Activated CD8-positive, alpha-beta T cell treated with anti-CD3 and anti-CD28 coated beads, Interleukin-2, amount 10 ng/mL, durations not matched to agents 7 days and 5 days (primary cell): ENCODE measurements around the gene HCK. TPM values are rescaled to one million over a fixed set of nuclear protein-coding genes. Genes with fewer than 3 reads are reported as not detected.
A peak's percentile ranks its signal among the peaks of the same experiment; 100 is the strongest.
"Not testable (repeated sequence)": the region's sequence is repeated elsewhere in the genome, so short reads cannot be mapped to it uniquely, and the experiment has no call there.

ENCODE experiments used
- ATAC-seq: fragments of 150-1000 bp; cut with Tn5 transposase; one replicate; pipeline ENCODE4 v1.10.0; 2021; ENCODE audit warnings: moderate library complexity
- CTCF ChIA-PET: fragments of 350-600 bp; sonication (Branson Sonifier 250); formaldehyde crosslinking; loops from one replicate; lab custom pipeline; 2021; ENCODE audit warnings: antibody characterized with exemption; lab: Charles Lee
- POLR2A ChIA-PET: fragments of 350-600 bp; sonication (Branson Sonifier 250); formaldehyde crosslinking; loops from one replicate; lab custom pipeline; 2021; ENCODE audit warnings: antibody characterized with exemption; lab: Charles Lee
- DNase-seq: peaks from one replicate; pipeline ENCODE4 v3.0.0-alpha.2; 2020
- H3K27ac Mint-ChIP-seq: one replicate; pipeline ENCODE4 v1.8.0; 2021; ENCODE audit warnings: mild to moderate bottlenecking, mixed read lengths
- H3K27me3 Mint-ChIP-seq: one replicate; pipeline ENCODE4 v1.8.0; 2021; ENCODE audit warnings: low read depth, mixed read lengths
- H3K36me3 Mint-ChIP-seq: one replicate; pipeline ENCODE4 v1.8.0; 2021; ENCODE audit warnings: low read depth, mixed read lengths
- H3K4me1 Mint-ChIP-seq: one replicate; pipeline ENCODE4 v1.8.0; 2021; ENCODE audit warnings: low read depth, mixed read lengths
- H3K4me3 Mint-ChIP-seq: one replicate; pipeline ENCODE4 v1.8.0; 2021; ENCODE audit warnings: mild to moderate bottlenecking, mixed read lengths
- H3K9me3 Mint-ChIP-seq: one replicate; pipeline ENCODE4 v1.8.0; 2022; ENCODE audit warnings: mixed read lengths; ENCODE audit not compliant: insufficient read depth
- total RNA-seq, 2 experiments: library from RNA; stranded (reverse); gene quantifications; one replicate each; pipeline ENCODE4 v1.2.3, GENCODE V29; 2021

The HCK gene
- total RNA-seq, 2 experiments from 2014 or later: not detected

DNA sequence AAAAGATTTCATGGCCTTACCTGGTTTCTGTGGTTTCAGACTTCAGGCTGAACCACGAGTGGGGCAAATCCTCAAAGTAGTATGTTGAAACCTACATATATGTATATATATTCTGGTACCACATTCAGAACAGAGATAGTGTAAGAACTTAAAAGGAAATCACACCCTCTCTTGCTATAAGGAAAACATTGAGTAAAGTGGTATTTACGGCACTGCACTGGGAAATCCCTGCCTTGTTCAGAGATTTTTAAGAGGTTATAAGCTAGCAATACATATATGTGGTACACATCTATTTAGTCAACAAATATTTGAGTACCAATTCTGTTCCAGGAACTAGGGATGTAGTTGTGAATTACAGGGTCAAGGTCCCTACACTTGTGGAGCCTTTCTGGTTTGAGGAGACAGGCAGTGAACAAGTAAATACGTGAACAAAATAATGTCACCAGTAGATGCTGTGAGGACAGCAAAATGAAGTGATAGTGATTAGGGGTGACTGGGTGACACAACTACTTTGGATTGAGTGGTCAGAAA is 59.2 kb downstream of the HCK start:
- Mint-ChIP-seq H3K4me1 (peaks cover 32% of the 10 kb centered on the region), H3K27me3 (no peaks in the 10 kb centered on the region), H3K27ac (no peak overlapping the region), H3K4me3 (peak overlapping the region; percentile 96), H3K36me3 (peaks cover 13% of the 10 kb centered on the region), H3K9me3 (no peaks in the 10 kb centered on the region)
- CTCF ChIA-PET: interaction anchor here (0.7 to 2.0 kb wide), 3 partner anchors 20 to 259 kb away, joined by 3 to 5 read pairs (median 4); no protein-coding TSS in a partner anchor
- no peak for ATAC-seq
- POLR2A ChIA-PET: no interaction called here
- no peak for DNase-seq

DNA sequence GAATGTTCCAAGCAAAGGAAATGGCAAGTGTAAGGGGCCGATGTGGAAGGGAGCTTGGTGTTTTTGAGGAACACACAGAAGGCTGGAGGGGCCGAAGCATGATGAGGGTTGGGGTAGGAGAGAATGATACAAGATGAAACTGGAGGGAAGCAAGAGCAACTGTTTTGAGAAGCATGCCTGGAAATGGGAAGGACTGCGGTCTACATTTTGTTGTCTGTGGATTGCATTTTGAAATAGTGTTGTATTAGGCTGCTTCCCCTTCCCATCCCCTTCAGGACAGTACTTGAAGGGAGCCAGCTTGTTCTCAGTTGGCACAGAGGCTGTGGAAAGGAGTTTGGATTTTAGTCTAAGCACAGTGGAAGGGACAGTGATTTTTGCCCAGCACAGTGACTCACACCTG is 59.7 kb downstream of the HCK start:
- ChIA-PET POLR2A (no interaction called here), CTCF (interaction anchor here (2.0 kb wide), 1 partner anchor 20 kb away, joined by 4 read pairs; no protein-coding TSS in a partner anchor)
- no peaks in the 10 kb centered on the region for H3K27me3 Mint-ChIP-seq
- DNase-seq (no peak), ATAC-seq (no peak)
- H3K27ac Mint-ChIP-seq: peak overlapping the region; percentile 20
- no peaks in the 10 kb centered on the region for H3K9me3 Mint-ChIP-seq
- peaks cover 35% of the 10 kb centered on the region for H3K4me1 Mint-ChIP-seq
- no peak overlapping the region for H3K4me3 Mint-ChIP-seq
- peaks cover 13% of the 10 kb centered on the region for H3K36me3 Mint-ChIP-seq

DNA sequence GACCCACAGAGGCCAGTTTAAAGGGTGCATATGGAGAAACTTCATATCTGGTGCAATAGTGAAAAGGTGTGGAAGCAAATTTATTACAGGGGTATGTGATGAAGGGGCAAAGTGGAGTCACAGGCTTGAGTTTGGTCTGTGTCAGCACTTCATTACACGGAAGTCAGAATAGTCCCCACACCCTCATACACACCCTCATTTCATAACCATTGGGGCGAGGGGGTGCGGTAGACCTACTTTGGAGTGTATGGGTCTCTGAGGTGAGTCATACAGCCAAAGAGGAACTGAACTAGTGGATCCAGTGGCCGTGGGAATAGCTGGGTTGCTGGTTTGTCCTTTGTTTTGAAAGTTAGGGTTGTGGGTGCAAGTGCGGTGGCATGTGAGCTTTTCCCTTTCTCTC is 60.8 kb downstream of the HCK start:
- no peak for ATAC-seq
- H3K36me3 Mint-ChIP-seq: peaks cover 13% of the 10 kb centered on the region
- no peak overlapping the region for H3K4me3 Mint-ChIP-seq
- H3K27ac Mint-ChIP-seq: no peak overlapping the region
- no peaks in the 10 kb centered on the region for H3K27me3 Mint-ChIP-seq
- ChIA-PET POLR2A (no interaction called here), CTCF (no interaction called here)
- peaks cover 42% of the 10 kb centered on the region for H3K4me1 Mint-ChIP-seq
- no peak for DNase-seq
- H3K9me3 Mint-ChIP-seq: no peaks in the 10 kb centered on the region

DNA sequence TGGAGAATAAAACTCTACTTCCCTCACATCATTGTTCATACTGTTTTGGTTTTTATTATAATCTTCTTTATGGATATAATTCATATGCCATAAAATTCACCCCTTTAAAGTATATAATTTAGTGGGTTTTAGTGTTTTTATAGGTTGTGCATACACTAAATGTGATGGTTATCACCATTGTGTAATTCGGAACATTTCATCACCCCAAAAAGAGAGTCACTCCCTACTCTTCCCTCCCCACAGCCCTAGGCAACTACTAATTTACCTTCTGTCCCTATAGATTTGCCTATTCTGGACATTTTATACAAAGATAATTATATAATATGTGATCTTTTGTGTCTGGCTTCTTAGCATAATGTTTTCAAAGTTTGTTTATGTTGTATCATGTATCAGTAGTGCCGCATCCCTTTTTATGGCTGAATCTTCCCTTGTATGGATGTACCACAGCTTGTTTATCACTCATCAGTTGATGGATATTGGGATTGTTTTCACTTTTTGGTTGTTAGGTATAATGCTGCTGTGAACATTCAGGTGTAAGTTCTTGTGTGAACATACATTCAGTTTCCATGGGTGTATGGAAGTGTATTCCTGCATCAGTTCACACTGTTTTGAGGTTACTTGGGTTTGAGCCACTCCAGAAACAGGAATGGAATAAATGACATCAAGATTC is 61.7 kb downstream of the HCK start:
- H3K4me1 Mint-ChIP-seq: peaks cover 42% of the 10 kb centered on the region
- no peak for DNase-seq
- no peaks in the 10 kb centered on the region for H3K9me3 Mint-ChIP-seq

DNA sequence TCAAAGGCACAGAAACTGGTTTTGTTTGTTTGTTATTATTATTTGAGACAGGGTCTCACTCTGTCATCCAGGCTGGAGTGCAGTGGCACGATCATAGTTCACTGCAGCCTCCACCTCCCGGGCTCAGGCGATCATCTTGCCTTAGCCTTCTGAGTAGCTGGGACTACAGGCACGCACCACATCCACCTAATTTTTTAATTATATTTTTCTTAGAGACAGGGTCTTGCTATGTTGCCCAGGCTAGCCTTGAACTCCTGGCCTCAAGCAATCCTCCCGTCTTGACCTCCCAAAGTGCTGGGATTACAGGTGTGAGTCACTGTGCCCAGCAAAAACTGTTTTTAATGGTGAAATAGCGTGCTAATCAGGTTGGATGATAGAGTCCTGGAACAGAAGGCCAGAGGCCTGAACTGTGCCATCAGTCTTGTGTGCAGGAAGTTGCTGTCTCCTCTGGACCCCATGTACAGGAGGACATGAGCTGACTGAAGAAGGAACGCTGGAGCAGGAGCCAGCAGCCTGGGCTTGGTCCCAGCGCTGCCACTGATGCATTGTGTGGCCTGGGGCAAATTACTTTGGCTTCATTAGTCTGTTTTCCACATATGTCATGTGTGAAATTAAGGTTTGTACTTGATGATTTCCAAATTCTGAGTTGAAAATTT is 62.4 kb downstream of the HCK start:
- peaks cover 13% of the 10 kb centered on the region for H3K36me3 Mint-ChIP-seq
- ChIA-PET POLR2A (no interaction called here), CTCF (no interaction called here)
- no peak overlapping the region for H3K27ac Mint-ChIP-seq
- ATAC-seq (no peak), DNase-seq (no peak)
- no peak overlapping the region for H3K4me3 Mint-ChIP-seq
- peaks cover 42% of the 10 kb centered on the region for H3K4me1 Mint-ChIP-seq
- no peaks in the 10 kb centered on the region for H3K9me3 Mint-ChIP-seq
- no peaks in the 10 kb centered on the region for H3K27me3 Mint-ChIP-seq

More for the DNA sequence above, 61.7 kb downstream of the HCK start:
- no peaks in the 10 kb centered on the region for H3K27me3 Mint-ChIP-seq
- CTCF ChIA-PET: no interaction called here
- no peak for ATAC-seq
- H3K4me3 Mint-ChIP-seq: no peak overlapping the region
- H3K27ac Mint-ChIP-seq: no peak overlapping the region
- POLR2A ChIA-PET: no interaction called here
- H3K36me3 Mint-ChIP-seq: peaks cover 13% of the 10 kb centered on the region

DNA sequence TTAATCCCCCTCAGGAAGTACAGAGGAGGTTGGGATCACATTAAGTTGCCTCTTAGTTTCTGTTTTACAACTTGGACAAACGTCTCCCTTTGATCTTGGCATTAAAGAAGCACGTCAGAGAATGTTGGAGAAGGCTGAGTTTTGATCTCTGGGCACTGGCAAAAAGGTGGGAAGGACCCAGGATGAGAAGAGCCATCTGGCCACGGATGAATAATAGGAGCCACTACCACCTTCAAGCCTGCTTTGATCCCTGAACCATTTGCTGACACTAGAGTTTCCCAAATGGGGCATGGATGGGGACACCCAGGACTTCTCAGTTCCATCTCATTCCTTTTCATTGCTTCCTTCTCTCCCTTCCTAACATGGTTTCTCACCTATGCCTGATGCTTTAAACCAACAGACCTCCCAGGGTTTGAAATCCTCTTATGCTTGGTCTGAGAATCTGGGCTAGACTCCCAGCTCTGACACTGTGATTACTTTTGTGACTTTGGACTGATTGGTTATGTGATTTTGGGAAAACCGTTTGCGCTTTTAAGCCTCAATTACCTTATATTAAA is 63.2 kb downstream of the HCK start:
- peaks cover 41% of the 10 kb centered on the region for H3K4me1 Mint-ChIP-seq
- ChIA-PET POLR2A (no interaction called here), CTCF (no interaction called here)
- ATAC-seq (no peak), DNase-seq (no peak)
- no peaks in the 10 kb centered on the region for H3K27me3 Mint-ChIP-seq
- H3K4me3 Mint-ChIP-seq: no peak overlapping the region
- H3K36me3 Mint-ChIP-seq: peaks cover 11% of the 10 kb centered on the region
- no peak overlapping the region for H3K27ac Mint-ChIP-seq
- H3K9me3 Mint-ChIP-seq: no peaks in the 10 kb centered on the region

DNA sequence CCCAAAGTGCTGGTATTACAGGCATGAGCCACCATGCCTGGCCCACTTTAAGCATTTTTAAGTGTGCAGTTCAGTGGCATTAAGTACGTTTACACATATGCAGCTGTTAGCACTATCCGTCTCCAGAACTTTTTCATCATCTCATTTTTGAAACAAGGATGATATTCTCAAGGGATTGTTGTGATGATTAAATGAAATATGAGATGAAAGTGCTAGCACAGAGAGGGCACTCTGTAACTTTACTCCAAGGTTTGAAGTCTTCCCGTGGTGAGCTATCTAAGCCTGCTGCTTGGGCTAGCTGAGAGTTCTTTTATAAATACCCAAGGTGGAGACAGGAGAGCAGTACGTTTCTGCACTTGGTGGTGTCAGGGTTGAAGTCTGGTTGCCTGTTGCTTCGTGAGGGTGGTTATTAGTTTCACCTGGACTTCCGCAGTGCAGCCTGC is 64.1 kb downstream of the HCK start:
- ChIA-PET POLR2A (no interaction called here), CTCF (no interaction called here)
- ATAC-seq (no peak), DNase-seq (no peak)
- H3K9me3 Mint-ChIP-seq: no peaks in the 10 kb centered on the region
- H3K27ac Mint-ChIP-seq: no peak overlapping the region
- no peak overlapping the region for H3K4me3 Mint-ChIP-seq
- peaks cover 33% of the 10 kb centered on the region for H3K4me1 Mint-ChIP-seq
- H3K36me3 Mint-ChIP-seq: peaks cover 11% of the 10 kb centered on the region
- H3K27me3 Mint-ChIP-seq: no peaks in the 10 kb centered on the region

DNA sequence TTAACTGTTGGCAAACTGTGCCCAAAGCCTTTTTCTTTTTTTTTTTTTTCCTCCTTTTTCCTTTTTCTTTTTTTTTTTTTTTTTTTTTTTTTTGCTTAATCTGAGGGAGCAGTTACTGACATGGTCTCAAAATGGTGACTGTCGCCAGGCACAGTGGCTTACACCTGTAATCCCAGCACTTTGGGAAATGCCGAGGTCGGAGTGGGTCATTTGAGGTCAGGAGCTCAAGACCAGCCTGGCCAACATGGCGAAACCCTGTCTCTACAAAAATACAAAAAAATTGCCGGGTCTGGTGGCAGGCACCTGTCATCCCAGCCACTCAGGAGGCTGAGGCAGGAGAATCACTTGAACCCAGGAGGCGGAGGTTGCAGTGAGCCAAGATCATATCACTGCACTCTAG is 64.8 kb downstream of the HCK start:
- H3K4me3 Mint-ChIP-seq, H3K9me3 Mint-ChIP-seq, ATAC-seq, H3K27ac Mint-ChIP-seq, H3K27me3 Mint-ChIP-seq, POLR2A ChIA-PET, H3K36me3 Mint-ChIP-seq, DNase-seq, CTCF ChIA-PET: not testable (repeated sequence)
- peaks cover 26% of the 10 kb centered on the region for H3K4me1 Mint-ChIP-seq

DNA sequence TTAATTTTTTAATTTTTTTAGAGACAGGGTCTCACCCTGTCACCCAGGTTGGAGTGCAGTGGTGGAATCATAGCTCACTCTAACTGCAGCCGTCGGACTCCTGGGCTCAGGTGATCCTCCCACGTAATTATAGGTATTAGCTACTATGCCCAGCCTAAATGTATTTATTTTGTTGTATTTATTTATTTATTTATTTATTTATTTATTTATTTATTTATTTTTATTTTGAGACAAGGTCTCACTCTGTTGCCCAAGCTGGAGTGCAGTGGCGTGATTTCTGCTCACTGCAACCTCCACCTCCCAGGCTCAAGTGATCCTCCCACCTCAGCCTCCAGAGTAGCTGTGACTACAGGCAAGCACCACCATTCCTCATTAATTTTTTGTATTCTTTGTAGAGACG is 66.4 kb downstream of the HCK start:
- Mint-ChIP-seq H3K4me1 (peaks cover 17% of the 10 kb centered on the region), H3K36me3 (peaks cover 10% of the 10 kb centered on the region)
- POLR2A ChIA-PET: interaction anchor here (1.1 kb wide), 1 partner anchor 9 kb away, joined by 4 read pairs; the partner anchor contains the start of gene TM9SF4
- H3K27me3 Mint-ChIP-seq, H3K9me3 Mint-ChIP-seq, H3K27ac Mint-ChIP-seq, H3K4me3 Mint-ChIP-seq, CTCF ChIA-PET, ATAC-seq, DNase-seq: not testable (repeated sequence)

DNA sequence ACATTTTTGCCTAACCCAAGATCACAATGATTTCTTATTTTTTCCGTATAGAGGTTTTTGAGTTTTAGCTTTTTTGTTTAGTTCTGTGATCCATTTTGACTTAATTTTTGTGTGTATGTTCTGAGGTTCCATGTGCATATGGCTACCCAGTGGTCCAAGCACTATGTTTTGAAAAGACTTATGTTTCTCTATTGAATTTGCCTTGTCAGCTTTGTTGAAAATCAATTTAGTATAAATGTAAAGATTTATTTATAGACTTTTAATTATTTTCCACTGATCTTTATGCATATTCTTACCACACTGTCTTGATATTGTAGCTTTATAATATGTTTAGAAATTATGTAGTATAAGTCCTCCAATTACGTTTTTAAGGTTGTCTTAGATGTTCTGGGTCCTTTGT is 67.7 kb downstream of the HCK start:
- CTCF ChIA-PET: no interaction called here
- H3K27me3 Mint-ChIP-seq: no peaks in the 10 kb centered on the region
- no peak overlapping the region for H3K27ac Mint-ChIP-seq
- H3K9me3 Mint-ChIP-seq: no peaks in the 10 kb centered on the region
- no peak overlapping the region for H3K4me3 Mint-ChIP-seq
- H3K36me3 Mint-ChIP-seq: peaks cover 14% of the 10 kb centered on the region
- ATAC-seq (no peak), DNase-seq (no peak)
- peaks cover 17% of the 10 kb centered on the region for H3K4me1 Mint-ChIP-seq
- POLR2A ChIA-PET: no interaction called here

DNA sequence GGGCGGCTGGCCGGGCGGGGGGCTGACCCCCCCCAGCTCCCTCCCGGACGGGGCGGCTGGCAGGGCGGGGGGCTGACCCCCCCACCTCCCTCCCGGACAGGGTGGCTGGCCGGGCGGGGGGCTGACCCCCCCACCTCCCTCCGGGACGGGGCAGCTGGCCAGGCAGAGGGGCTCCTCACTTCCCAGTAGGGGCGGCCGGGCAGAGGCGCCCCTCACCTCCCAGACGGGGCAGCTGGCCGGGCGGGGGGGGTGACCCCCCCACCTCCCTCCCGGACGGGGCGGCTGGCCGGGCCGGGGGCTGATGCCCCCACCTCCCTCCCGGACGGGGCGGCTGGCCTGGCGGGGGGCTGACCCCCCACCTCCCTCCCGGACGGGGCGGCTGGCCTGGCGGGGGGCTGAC is 69.9 kb downstream of the HCK start:
- POLR2A ChIA-PET, H3K27ac Mint-ChIP-seq, H3K9me3 Mint-ChIP-seq, DNase-seq, H3K4me3 Mint-ChIP-seq, ATAC-seq, CTCF ChIA-PET, H3K4me1 Mint-ChIP-seq, H3K27me3 Mint-ChIP-seq: not testable (repeated sequence)
- peaks cover 13% of the 10 kb centered on the region for H3K36me3 Mint-ChIP-seq

DNA sequence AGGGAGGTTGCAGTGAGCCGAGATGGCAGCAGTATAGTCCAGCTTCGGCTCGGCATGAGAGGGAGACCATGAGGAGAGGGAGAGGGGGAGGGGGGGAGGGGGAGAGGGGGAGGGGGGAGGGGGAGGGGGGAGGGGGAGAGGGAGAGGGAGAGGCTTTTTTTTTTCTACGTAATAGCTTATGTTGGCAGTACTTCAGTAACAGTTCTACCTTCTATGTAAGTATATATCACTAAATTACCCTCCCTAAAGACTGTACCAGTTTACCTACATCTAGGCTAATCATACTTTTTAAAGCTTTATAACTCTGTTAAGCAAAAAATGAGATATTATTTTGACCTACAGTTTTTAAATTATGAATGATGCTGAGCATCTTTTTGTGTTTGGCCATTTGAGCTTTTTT is 71.0 kb downstream of the HCK start:
- Mint-ChIP-seq H3K27ac (no peak overlapping the region), H3K4me1 (no peaks in the 10 kb centered on the region)

More for the DNA sequence above, 71.0 kb downstream of the HCK start:
- Mint-ChIP-seq H3K4me3 (no peak overlapping the region), H3K9me3 (no peaks in the 10 kb centered on the region), H3K27me3 (no peaks in the 10 kb centered on the region), H3K36me3 (peaks cover 13% of the 10 kb centered on the region)
- ChIA-PET CTCF (no interaction called here), POLR2A (no interaction called here)
- DNase-seq (no peak), ATAC-seq (no peak)
